Panc1 (cell line): ENCODE data around the gene UCN3. TPM values are rescaled to one million over a fixed set of nuclear protein-coding genes. Genes with fewer than 3 reads are reported as not detected.

Experiments
- ATAC-seq: fragments of 200-7000 bp; cut with Tn5 transposase; 2 replicates; pipeline ENCODE4 v1.9.1; 2020; ENCODE audit warnings: mild to moderate bottlenecking, moderate library complexity
- BruUV-seq: library from RNA; stranded (reverse); fragments of 400-500 nt; replicated peaks from 2 replicates; lab custom pipeline; 2021; lab: Mats Ljungman, UMichigan
- CTCF ChIA-PET: fragments of 300-600 bp; sonication (Branson Sonifier 250); formaldehyde crosslinking; loops from one replicate; lab custom pipeline; 2022; ENCODE audit warnings: antibody characterized with exemption; lab: Charles Lee
- POLR2A ChIA-PET: fragments of 300-600 bp; sonication (Branson Sonifier 250); formaldehyde crosslinking; loops from one replicate; lab custom pipeline; 2022; ENCODE audit warnings: antibody characterized with exemption; lab: Charles Lee
- DNase-seq: peaks from one replicate; pipeline ENCODE4 v3.0.0-alpha.2; 2010; ENCODE audit warnings: low read depth, low spot score
- H3K27ac ChIP-seq: 2 replicates; pipeline ENCODE4 v1.5.1; 2011; ENCODE audit warnings: mild to moderate bottlenecking, low read length, inconsistent platforms
- H3K27me3 ChIP-seq: fragments of 200-500 bp; sonication (Bioruptor generic); 2 replicates; pipeline ENCODE4 v1.6.0; 2014; ENCODE audit warnings: low read length, inconsistent platforms; ENCODE audit not compliant: control insufficient read depth, insufficient read depth
- H3K36me3 ChIP-seq: fragments of 200-500 bp; sonication (Bioruptor generic); 2 replicates; pipeline ENCODE4 v1.5.1; 2014; ENCODE audit warnings: inconsistent platforms, mild to moderate bottlenecking, low read length, moderate library complexity; ENCODE audit not compliant: control insufficient read depth, insufficient read depth
- H3K4me1 ChIP-seq: 2 replicates; pipeline ENCODE4 v1.5.1; 2011; ENCODE audit warnings: inconsistent platforms, mild to moderate bottlenecking, low read length, moderate library complexity; ENCODE audit not compliant: control insufficient read depth, insufficient read depth
- H3K4me3 ChIP-seq, 2 experiments: 2 replicates each; pipeline ENCODE4 v1.5.1; 2011 to 2012; ENCODE audit warnings: low read depth in 2 of 2, low read length in 2 of 2, mild to moderate bottlenecking in 2 of 2, inconsistent platforms in 1 of 2, moderate library complexity in 1 of 2
- H3K9me3 ChIP-seq: fragments of 200-500 bp; sonication (Bioruptor generic); 2 replicates; pipeline ENCODE4 v1.5.1; 2014; ENCODE audit warnings: low read depth, mild to moderate bottlenecking, inconsistent platforms, low read length, moderate library complexity; ENCODE audit not compliant: control insufficient read depth, insufficient read depth
- CTCF ChIP-seq: fragments of 450-650 bp; IDR thresholded peaks from 2 replicates; pipeline ENCODE4 v1.5.1; 2017; ENCODE audit warnings: mild to moderate bottlenecking
- POLR2AphosphoS5 ChIP-seq: IDR thresholded peaks from 2 replicates; pipeline ENCODE4 v1.6.1; 2012; ENCODE audit warnings: mild to moderate bottlenecking, low read depth, low read length, moderate library complexity
- REST ChIP-seq, 2 experiments: IDR thresholded peaks; 2 replicates each; pipeline ENCODE4 v1.6.1; 2011 to 2012; ENCODE audit warnings: low read depth in 2 of 2, control low read depth in 1 of 2, low read length in 1 of 2, mild to moderate bottlenecking in 1 of 2, moderate library complexity in 1 of 2; ENCODE audit not compliant: insufficient read depth in 1 of 2
- SIN3A ChIP-seq: IDR thresholded peaks from 2 replicates; pipeline ENCODE4 v1.6.1; 2012; ENCODE audit warnings: low read depth, mild to moderate bottlenecking, low read length, moderate library complexity, borderline replicate concordance; ENCODE audit not compliant: insufficient read depth
- TCF7L2 ChIP-seq: IDR thresholded peaks from 2 replicates; pipeline ENCODE4 v1.6.1; 2011; ENCODE audit warnings: mild to moderate bottlenecking, low read depth, low read length, inconsistent platforms
- in situ Hi-C: cut with HindIII; loops from 2 replicates; pipeline ENCODE4 v1.10.0; 2016; ENCODE audit warnings: low sequenced_read_pairs, low pct_unique_long_range_greater_than_20kb
- intact Hi-C: fragments of 100-400 bp; cut with micrococcal nuclease; formaldehyde crosslinking; loops from one replicate; pipeline ENCODE4 v1.10.0; 2022; ENCODE audit not compliant: unreplicated experiment
- total RNA-seq: library from RNA; stranded (reverse); gene quantifications from one replicate; pipeline ENCODE4 v1.2.1, GENCODE V29; 2021; ENCODE audit not compliant: unreplicated experiment

Gene UCN3
- total RNA-seq, 1 experiment from 2014 or later: not detected

GRCh38 chr10:5396556-5397300 is 32.0 kb downstream of the UCN3 start:
- Histone ChIP-seq H3K27me3 (no peaks in the 10 kb centered on the region), H3K4me1 (no peaks in the 10 kb centered on the region), H3K4me3 (no peak overlapping the region), H3K36me3 (no peaks in the 10 kb centered on the region), H3K27ac (no peak overlapping the region), H3K9me3 (no peaks in the 10 kb centered on the region)
- TF ChIP-seq CTCF (no peak), POLR2AphosphoS5 (no peak), SIN3A (no peak), REST (IDR thresholded peaks at IDR 0.05; ENCODE audit: insufficient read depth in 1 of 2, low read depth in 2 of 2, low read length in 1 of 2) (no peak), TCF7L2 (no peak)
- BruUV-seq: no TSS peak
- ChIA-PET POLR2A (no interaction called here), CTCF (no interaction called here)
- ATAC-seq (no peak), DNase-seq (no peak)
- intact Hi-C loops (no loop called here), in situ Hi-C loops (no loop called here)

GRCh38 chr10:5399332-5399731 is 34.6 kb downstream of the UCN3 start:
- CTCF ChIA-PET: no interaction called here
- H3K36me3 ChIP-seq: no peaks in the 10 kb centered on the region
- H3K4me1 ChIP-seq: no peaks in the 10 kb centered on the region
- POLR2A ChIA-PET: no interaction called here
- ATAC-seq (no peak), DNase-seq (no peak)
- TF ChIP-seq SIN3A (no peak), REST (IDR thresholded peaks at IDR 0.05; ENCODE audit: insufficient read depth in 1 of 2, low read depth in 2 of 2, low read length in 1 of 2) (no peak), POLR2AphosphoS5 (no peak), TCF7L2 (no peak), CTCF (no peak)
- no peaks in the 10 kb centered on the region for H3K27me3 ChIP-seq
- intact Hi-C loops (no loop called here), in situ Hi-C loops (no loop called here)
- BruUV-seq: no TSS peak
- H3K4me3 ChIP-seq: no peak overlapping the region
- no peak overlapping the region for H3K27ac ChIP-seq
- no peaks in the 10 kb centered on the region for H3K9me3 ChIP-seq
